Activated CD8-positive, alpha-beta memory T cell treated with anti-CD3 and anti-CD28 coated beads for 36 hours (primary cell): ENCODE data around the gene MACROD1. TPM values are rescaled to one million over a fixed set of nuclear protein-coding genes. Genes with fewer than 3 reads are reported as not detected.

Source experiments
- CTCF ChIA-PET: fragments of 350-600 bp; sonication (Branson Sonifier 250); formaldehyde crosslinking; loops from one replicate; lab custom pipeline; 2021; ENCODE audit warnings: antibody characterized with exemption; lab: Charles Lee
- POLR2A ChIA-PET: fragments of 350-600 bp; sonication (Branson Sonifier 250); formaldehyde crosslinking; loops from one replicate; lab custom pipeline; 2021; ENCODE audit warnings: antibody characterized with exemption; lab: Charles Lee
- total RNA-seq, 2 experiments: library from RNA; stranded (reverse); gene quantifications; one replicate each; pipeline ENCODE4 v1.2.3, GENCODE V29; 2021

MACROD1 gene
- total RNA-seq, 2 experiments from 2014 or later: 20.6 to 21.8 TPM

- ChIA-PET POLR2A (no interaction called here), CTCF (interaction anchor here (0.7 kb wide), 1 partner anchor 645 kb away, joined by 4 read pairs; no protein-coding TSS in a partner anchor)
These were observed 125.1 kb downstream of the MACROD1 start for GRCh38 chr11:64040684-64041322.

- ChIA-PET POLR2A (no interaction called here), CTCF (interaction anchor here (0.6 kb wide), 1 partner anchor 109 kb away, joined by 3 read pairs; no protein-coding TSS in a partner anchor)
These were observed 126.8 kb downstream of the MACROD1 start for GRCh38 chr11:64039012-64039665.

GRCh38 chr11:64038500-64038899 is 127.4 kb downstream of the MACROD1 start:
- ChIA-PET POLR2A (no interaction called here), CTCF (interaction anchor here (0.6 kb wide), 1 partner anchor 110 kb away, joined by 3 read pairs; no protein-coding TSS in a partner anchor)

GRCh38 chr11:64037027-64037634 is 128.8 kb downstream of the MACROD1 start:
- CTCF ChIA-PET: interaction anchor here (0.7 kb wide), 1 partner anchor 116 kb away, joined by 3 read pairs; no protein-coding TSS in a partner anchor
- POLR2A ChIA-PET: no interaction called here

- ChIA-PET POLR2A (no interaction called here), CTCF (no interaction called here)
These were observed 129.6 kb downstream of the MACROD1 start for GRCh38 chr11:64036087-64037026.

GRCh38 chr11:64035576-64035975 is 130.3 kb downstream of the MACROD1 start, which contains the start of gene FLRT1:
Gene FLRT1 (plus strand): TSS chr11:64035931. CDS start chr11:64116268, 80,337 bp downstream.
- POLR2A ChIA-PET: no interaction called here
- CTCF ChIA-PET: no interaction called here

- ChIA-PET CTCF (no interaction called here), POLR2A (no interaction called here)
These were observed 130.8 kb downstream of the MACROD1 start for GRCh38 chr11:64035081-64035524.

- ChIA-PET POLR2A (interaction anchor here (0.6 kb wide), 1 partner anchor 10 kb away, joined by 3 read pairs; no protein-coding TSS in a partner anchor), CTCF (interaction anchor here (1.0 kb wide), 1 partner anchor 34 kb away, joined by 4 read pairs; no protein-coding TSS in a partner anchor)
These were observed 131.5 kb downstream of the MACROD1 start for GRCh38 chr11:64034411-64034811.

- ChIA-PET POLR2A (no interaction called here), CTCF (interaction anchor here (1.4 kb wide), 1 partner anchor 116 kb away, joined by 4 read pairs; no protein-coding TSS in a partner anchor)
These were observed 133.9 kb downstream of the MACROD1 start for GRCh38 chr11:64032050-64032449.

GRCh38 chr11:64031001-64031400 is 134.9 kb downstream of the MACROD1 start:
- CTCF ChIA-PET: no interaction called here

GRCh38 chr11:64029773-64030172 is 136.1 kb downstream of the MACROD1 start:
- POLR2A ChIA-PET: no interaction called here
- CTCF ChIA-PET: interaction anchor here (1.8 kb wide), 1 partner anchor 29 kb away, joined by 6 read pairs; no protein-coding TSS in a partner anchor

More at GRCh38 chr11:64031001-64031400, 134.9 kb downstream of the MACROD1 start:
- POLR2A ChIA-PET: no interaction called here

- POLR2A ChIA-PET: no interaction called here
- CTCF ChIA-PET: interaction anchor here (1.8 kb wide), 1 partner anchor 28 kb away, joined by 6 read pairs; no protein-coding TSS in a partner anchor
These were observed 137.4 kb downstream of the MACROD1 start for GRCh38 chr11:64028398-64029115.

GRCh38 chr11:64027651-64028397 is 138.1 kb downstream of the MACROD1 start:
- POLR2A ChIA-PET: no interaction called here
- CTCF ChIA-PET: interaction anchor here (1.8 kb wide), 1 partner anchor 27 kb away, joined by 6 read pairs; no protein-coding TSS in a partner anchor

- POLR2A ChIA-PET: no interaction called here
- CTCF ChIA-PET: no interaction called here
These were observed 139.2 kb downstream of the MACROD1 start for GRCh38 chr11:64026575-64027205.

- POLR2A ChIA-PET: no interaction called here
- CTCF ChIA-PET: interaction anchor here (0.7 to 1.1 kb wide), 2 partner anchors 25 to 66 kb away, joined by 3 to 4 read pairs; no protein-coding TSS in a partner anchor
These were observed 140.7 kb downstream of the MACROD1 start for GRCh38 chr11:64025205-64025604.
